H9 (cell line): ENCODE measurements around the gene PSMD1. TPM values are rescaled to one million over a fixed set of nuclear protein-coding genes. Genes with fewer than 3 reads are reported as not detected.

Experiments
- DNase-seq: peaks from one replicate; pipeline ENCODE4 v3.0.0-alpha.2; 2017
- H2AFZ ChIP-seq: one replicate; pipeline ENCODE4 v1.6.1; 2013; ENCODE audit warnings: mild to moderate bottlenecking, low read length, control low read depth, moderate library complexity
- H2AK5ac ChIP-seq: 2 replicates; pipeline ENCODE4 v1.6.1; 2013; ENCODE audit warnings: low read length, control low read depth, mixed read lengths; ENCODE audit not compliant: insufficient read length
- H2BK120ac ChIP-seq: one replicate; pipeline ENCODE4 v1.6.1; 2013; ENCODE audit warnings: low read depth, mild to moderate bottlenecking, low read length, control low read depth, inconsistent platforms; ENCODE audit not compliant: poor library complexity, severe bottlenecking
- H2BK12ac ChIP-seq: 2 replicates; pipeline ENCODE4 v1.6.1; 2013; ENCODE audit warnings: low read length, control low read depth, mixed read lengths, low read depth; ENCODE audit not compliant: insufficient read length
- H2BK15ac ChIP-seq: 2 replicates; pipeline ENCODE4 v1.6.1; 2013; ENCODE audit warnings: low read depth, low read length, control low read depth
- H2BK20ac ChIP-seq: one replicate; pipeline ENCODE4 v1.6.1; 2013; ENCODE audit warnings: low read depth, mild to moderate bottlenecking, low read length, control low read depth, inconsistent platforms; ENCODE audit not compliant: poor library complexity, severe bottlenecking
- H2BK5ac ChIP-seq: 2 replicates; pipeline ENCODE4 v1.6.1; 2013; ENCODE audit warnings: low read length, control low read depth, mixed read lengths; ENCODE audit not compliant: insufficient read length
- H3K14ac ChIP-seq: 2 replicates; pipeline ENCODE4 v1.6.1; 2013; ENCODE audit warnings: low read length, control low read depth; ENCODE audit not compliant: insufficient read depth
- H3K18ac ChIP-seq: 2 replicates; pipeline ENCODE4 v1.6.1; 2013; ENCODE audit warnings: low read depth, mild to moderate bottlenecking, mixed read lengths, low read length, control low read depth; ENCODE audit not compliant: insufficient read length
- H3K23ac ChIP-seq: 2 replicates; pipeline ENCODE4 v1.6.1; 2013; ENCODE audit warnings: low read length, control low read depth, mixed read lengths, low read depth; ENCODE audit not compliant: insufficient read length
- H3K23me2 ChIP-seq: 2 replicates; pipeline ENCODE4 v1.6.1; 2013; ENCODE audit warnings: low read depth, mild to moderate bottlenecking, mixed read lengths, low read length, control low read depth; ENCODE audit not compliant: insufficient read length, poor library complexity, severe bottlenecking
- H3K27ac ChIP-seq: 2 replicates; pipeline ENCODE4 v1.5.1; 2013; ENCODE audit warnings: low read length, control low read depth, mixed read lengths, low read depth; ENCODE audit not compliant: insufficient read length
- H3K27me3 ChIP-seq: 2 replicates; pipeline ENCODE4 v1.6.1; 2013; ENCODE audit warnings: low read length, control low read depth, inconsistent platforms; ENCODE audit not compliant: insufficient read depth
- H3K4ac ChIP-seq: 2 replicates; pipeline ENCODE4 v1.6.1; 2013; ENCODE audit warnings: low read depth, mild to moderate bottlenecking, control low read depth, inconsistent platforms, low read length, moderate library complexity
- H3K4me1 ChIP-seq: 2 replicates; pipeline ENCODE4 v1.6.1; 2013; ENCODE audit warnings: low read length, control low read depth, inconsistent platforms; ENCODE audit not compliant: insufficient read depth
- H3K4me2 ChIP-seq: 2 replicates; pipeline ENCODE4 v1.6.1; 2013; ENCODE audit warnings: low read length, control low read depth, mixed read lengths; ENCODE audit not compliant: insufficient read length, insufficient read depth
- H3K56ac ChIP-seq: 2 replicates; pipeline ENCODE4 v1.6.1; 2013; ENCODE audit warnings: low read depth, mild to moderate bottlenecking, mixed read lengths, low read length, control low read depth; ENCODE audit not compliant: insufficient read length
- H3K79me1 ChIP-seq: 2 replicates; pipeline ENCODE4 v1.6.1; 2013; ENCODE audit warnings: low read depth, mild to moderate bottlenecking, moderate library complexity, low read length, control low read depth, inconsistent platforms; ENCODE audit not compliant: insufficient read depth, poor library complexity, severe bottlenecking
- H3K79me2 ChIP-seq: 2 replicates; pipeline ENCODE4 v1.6.1; 2013; ENCODE audit warnings: low read length, control low read depth, inconsistent platforms; ENCODE audit not compliant: insufficient read depth
- H3K9ac ChIP-seq: 2 replicates; pipeline ENCODE4 v1.6.1; 2013; ENCODE audit warnings: low read length, control low read depth, mixed read lengths; ENCODE audit not compliant: insufficient read length; ENCODE audit errors: extremely low read depth
- H3K9me3 ChIP-seq: one replicate; pipeline ENCODE4 v1.6.1; 2013; ENCODE audit warnings: low read depth, low read length, inconsistent platforms; ENCODE audit not compliant: control insufficient read depth
- H3T11ph ChIP-seq: one replicate; pipeline ENCODE4 v1.6.1; 2013; ENCODE audit warnings: mild to moderate bottlenecking, low read length, control low read depth, inconsistent platforms
- H4K20me1 ChIP-seq: one replicate; pipeline ENCODE4 v1.6.1; 2013; ENCODE audit not compliant: control insufficient read depth, insufficient read length, insufficient read depth
- H4K5ac ChIP-seq: 2 replicates; pipeline ENCODE4 v1.6.1; 2013; ENCODE audit warnings: low read depth, mild to moderate bottlenecking, mixed read lengths, low read length, control low read depth; ENCODE audit not compliant: insufficient read length
- H4K8ac ChIP-seq: replicated peaks from 2 replicates; pipeline ENCODE4 v1.6.1; 2013; ENCODE audit warnings: low read length, control low read depth, mixed read lengths, low read depth; ENCODE audit not compliant: insufficient read length
- H4K91ac ChIP-seq: 2 replicates; pipeline ENCODE4 v1.6.1; 2013; ENCODE audit warnings: low read depth, mild to moderate bottlenecking, moderate library complexity, mixed read lengths, low read length, control low read depth; ENCODE audit not compliant: insufficient read length
- H3K27ac Mint-ChIP-seq, 3 experiments: 2 replicates in 2 of 3; 3 replicates in 1 of 3; pipeline ENCODE4 v1.8.0; 2020 to 2021; ENCODE audit warnings: mixed read lengths in 3 of 3, mild to moderate bottlenecking in 1 of 3, moderate library complexity in 1 of 3
- H3K27me3 Mint-ChIP-seq: 2 replicates; pipeline ENCODE4 v1.8.0; 2021; ENCODE audit warnings: low read depth, mild to moderate bottlenecking, moderate library complexity, mixed read lengths
- H3K36me3 Mint-ChIP-seq, 3 experiments: 2 replicates in 2 of 3; 3 replicates in 1 of 3; pipeline ENCODE4 v1.8.0; 2020 to 2021; ENCODE audit warnings: low read depth in 3 of 3, mixed read lengths in 3 of 3; ENCODE audit not compliant: insufficient read depth in 1 of 3
- H3K4me1 Mint-ChIP-seq, 2 experiments: 2 replicates each; pipeline ENCODE4 v1.8.0; 2020; ENCODE audit warnings: mixed read lengths in 2 of 2
- H3K4me3 Mint-ChIP-seq, 2 experiments: 2 replicates in 1 of 2; 3 replicates in 1 of 2; pipeline ENCODE4 v1.8.0; 2020 to 2021; ENCODE audit warnings: mild to moderate bottlenecking in 2 of 2, mixed read lengths in 2 of 2, moderate library complexity in 1 of 2
- H3K9me3 Mint-ChIP-seq, 2 experiments: 2 replicates in 1 of 2; 3 replicates in 1 of 2; pipeline ENCODE4 v1.8.0; 2020; ENCODE audit warnings: mild to moderate bottlenecking in 2 of 2, mixed read lengths in 2 of 2, moderate library complexity in 1 of 2
- CTCF ChIP-seq: fragments of 200-600 bp; sonication (generic); conservative IDR thresholded peaks from 3 replicates; pipeline ENCODE4 v1.8.0; 2021; ENCODE audit warnings: antibody characterized with exemption, mild to moderate bottlenecking
- WGBS: extraction: QIAGEN DNeasy Blood & Tissue Kit; methylation state at CpG from one replicate; pipeline ENCODE4 v1.1.7; 2013; ENCODE audit warnings: missing lambda C conversion rate, low lambda C conversion rate, mixed read lengths; ENCODE audit not compliant: insufficient read length; ENCODE audit errors: extremely low coverage; 5-methylcytosine and 5-hydroxymethylcytosine counted together
- total RNA-seq: library from RNA; stranded (reverse); gene quantifications from 2 replicates; pipeline ENCODE4 v1.2.1, GENCODE V29; 2021

PSMD1 gene
- total RNA-seq, 1 experiment from 2014 or later = 166 TPM

DNA sequence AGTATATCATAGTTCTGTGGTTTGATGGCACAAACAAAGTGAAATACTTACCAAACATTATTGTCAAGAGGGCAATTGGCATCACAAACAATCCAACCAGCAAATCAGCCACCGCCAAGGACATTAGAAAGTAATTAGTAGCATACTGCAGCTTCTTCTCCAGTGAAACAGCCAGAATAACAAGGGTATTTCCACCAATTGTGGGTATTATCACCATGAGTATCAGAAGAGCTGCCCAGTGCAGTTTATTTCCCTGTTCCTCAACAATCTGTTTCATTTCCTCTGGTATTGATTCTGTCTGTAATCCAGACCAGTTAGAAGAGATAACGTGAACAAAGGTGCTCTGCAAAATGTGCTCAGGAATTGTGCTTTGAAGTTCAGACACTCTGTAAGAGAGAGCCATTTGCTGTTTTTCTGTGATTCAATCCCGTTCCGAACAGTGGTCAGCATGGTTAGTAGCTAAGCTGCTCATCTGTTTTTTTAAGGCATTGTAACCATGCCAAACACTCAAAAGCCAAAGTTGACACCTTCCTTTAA is 66.8 kb downstream of the PSMD1 start:
- Histone ChIP-seq H2BK20ac (no peak overlapping the region), H3K23me2 (no peaks in the 10 kb centered on the region), H3K18ac (no peak overlapping the region), H3K27me3 (no peaks in the 10 kb centered on the region), H3K27ac (no peak overlapping the region), H3K4me2 (no peak overlapping the region), H3K56ac (no peak overlapping the region), H2BK15ac (no peak overlapping the region), H4K91ac (no peak overlapping the region), H3K9me3 (no peaks in the 10 kb centered on the region), H3K14ac (no peak overlapping the region), H3K23ac (no peak overlapping the region), H2BK12ac (no peak overlapping the region), H2AFZ (no peak overlapping the region), H4K8ac (no peak overlapping the region), H3T11ph (no peak overlapping the region), H4K20me1 (no peaks in the 10 kb centered on the region), H2BK120ac (no peak overlapping the region), H3K4ac (no peak overlapping the region), H3K9ac (no peak overlapping the region), H2BK5ac (no peak overlapping the region), H3K4me1 (peaks cover 4% of the 10 kb centered on the region; the same call in 1 of the 2 replicates), H3K79me2 (no peaks in the 10 kb centered on the region), H4K5ac (no peak overlapping the region), H3K79me1 (no peaks in the 10 kb centered on the region), H2AK5ac (no peak overlapping the region)
- Mint-ChIP-seq H3K36me3 (no peaks in the 10 kb centered on the region), H3K4me3 (no peak overlapping the region), H3K27ac (0 out of 7 replicates have a peak overlapping the region, but pooled peaks of 1 of the 3 experiments have one; percentile 4), H3K27me3 (no peaks in the 10 kb centered on the region), H3K9me3 (no peaks in the 10 kb centered on the region), H3K4me1 (peaks cover 30 to 33% of the 10 kb centered on the region in 2 experiments)
- no peak for DNase-seq
- no peak for TF ChIP-seq CTCF
- no CpG with 5 or more reads among the region's 4 CpGs for WGBS
